ENCODE measurements around the gene HAUS3. TPM values are rescaled to one million over a fixed set of nuclear protein-coding genes. Genes with fewer than 3 reads are reported as not detected.

The HAUS3 gene
- total RNA-seq, 1 experiment from 2014 or later, result 18.0 TPM

DNA sequence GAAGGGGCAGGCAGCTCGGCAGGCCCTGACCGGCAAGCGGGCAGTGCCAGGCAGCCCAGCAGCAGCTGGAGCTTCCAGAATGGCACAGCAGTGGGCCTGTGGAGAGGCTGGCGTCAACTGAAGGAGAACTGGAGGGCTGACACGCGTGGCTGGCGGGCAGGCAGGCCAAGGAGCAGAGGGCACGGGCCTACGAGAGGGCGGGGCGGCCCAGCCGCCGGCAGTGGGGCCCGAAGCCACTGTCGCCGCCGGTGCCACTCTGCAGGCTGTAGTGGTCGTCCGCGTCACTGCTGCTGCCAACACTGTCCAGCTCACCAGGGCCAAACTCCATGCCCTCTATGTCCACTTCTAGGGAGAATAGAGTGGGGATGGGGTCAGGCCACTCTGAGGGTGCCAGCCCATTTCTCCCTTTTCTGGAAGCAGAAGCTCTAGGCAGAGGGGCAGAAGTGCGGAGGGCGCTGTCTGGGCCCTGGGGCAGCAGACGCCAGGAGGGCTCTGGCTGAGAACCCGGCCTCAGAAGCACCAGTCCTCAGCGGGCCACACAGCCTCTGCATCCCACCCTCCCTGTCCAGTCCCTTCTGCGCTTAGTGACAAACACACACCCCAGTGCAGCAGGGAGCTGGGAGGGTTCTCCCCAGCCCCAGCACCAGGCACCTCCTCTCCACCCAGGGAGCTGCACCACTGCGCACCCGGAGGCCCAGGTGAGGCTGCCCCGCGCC is 8.6 kb upstream of the HAUS3 start:
- no peak for TF ChIP-seq CTCF (conservative IDR thresholded peaks at IDR 0.05)
- no peak overlapping the region for H3K56ac ChIP-seq (ENCODE audit: insufficient read length, low read depth, low read length)
- no peak for DNase-seq
- no peak overlapping the region for H4K5ac ChIP-seq (ENCODE audit: insufficient read length, low read depth, low read length)
- H3K9ac ChIP-seq (ENCODE audit: extremely low read depth, insufficient read length, low read length), result no peak overlapping the region
- H3K4ac ChIP-seq (ENCODE audit: low read depth, low read length), result no peak overlapping the region
- H3K79me1 ChIP-seq (ENCODE audit: insufficient read depth, low read depth, low read length, poor library complexity, severe bottlenecking), result no peaks in the 10 kb centered on the region
- H3K27me3 ChIP-seq (ENCODE audit: insufficient read depth, low read length), result no peaks in the 10 kb centered on the region
- H4K8ac ChIP-seq (replicated peaks; ENCODE audit: insufficient read length, low read depth, low read length), result no peak overlapping the region
- H3K9me3 Mint-ChIP-seq, result peaks cover 0 to 2% of the 10 kb centered on the region in 2 experiments; a peak in 1 of 5 replicates
- H3K18ac ChIP-seq (ENCODE audit: insufficient read length, low read depth, low read length), result no peak overlapping the region
- no peak overlapping the region for H2AFZ ChIP-seq (ENCODE audit: low read length)
- H4K20me1 ChIP-seq (ENCODE audit: control insufficient read depth, insufficient read depth, insufficient read length), result no peaks in the 10 kb centered on the region
- H3K23me2 ChIP-seq (ENCODE audit: insufficient read length, low read depth, low read length, poor library complexity, severe bottlenecking), result no peaks in the 10 kb centered on the region
- no peak overlapping the region for H2AK5ac ChIP-seq (ENCODE audit: insufficient read length, low read length)
- H3K4me3 Mint-ChIP-seq, result no peak overlapping the region
- no peaks in the 10 kb centered on the region for H3K4me1 ChIP-seq (ENCODE audit: insufficient read depth, low read length)
- no peak overlapping the region for H3K27ac ChIP-seq (ENCODE audit: insufficient read length, low read depth, low read length)
- no peak overlapping the region for H2BK15ac ChIP-seq (ENCODE audit: low read depth, low read length)
- peaks cover 0 to 3% of the 10 kb centered on the region in 2 experiments; a peak in 2 of 4 replicates for H3K4me1 Mint-ChIP-seq
- no peaks in the 10 kb centered on the region for H3K27me3 Mint-ChIP-seq (ENCODE audit: low read depth)
- H3K79me2 ChIP-seq (ENCODE audit: insufficient read depth, low read length), result no peaks in the 10 kb centered on the region
- H3K27ac Mint-ChIP-seq, result no peak overlapping the region
- H2BK120ac ChIP-seq (ENCODE audit: low read depth, low read length, poor library complexity, severe bottlenecking), result no peak overlapping the region
- no peak overlapping the region for H4K91ac ChIP-seq (ENCODE audit: insufficient read length, low read depth, low read length)
- H3K23ac ChIP-seq (ENCODE audit: insufficient read length, low read depth, low read length), result no peak overlapping the region
- H2BK5ac ChIP-seq (ENCODE audit: insufficient read length, low read length), result no peak overlapping the region
- no peak overlapping the region for H2BK12ac ChIP-seq (ENCODE audit: insufficient read length, low read depth, low read length)
- H3K4me2 ChIP-seq (ENCODE audit: insufficient read depth, insufficient read length, low read length), result no peak overlapping the region
- no peak overlapping the region for H3T11ph ChIP-seq (ENCODE audit: low read length)
- H3K9me3 ChIP-seq (ENCODE audit: control insufficient read depth, low read depth, low read length), result no peaks in the 10 kb centered on the region
- WGBS (ENCODE audit: extremely low coverage, insufficient read length, low lambda C conversion rate), result no CpG with 5 or more reads among the region's 30 CpGs
- H3K36me3 Mint-ChIP-seq (ENCODE audit: insufficient read depth in 1 of 3, low read depth in 3 of 3), result peaks cover 5 to 18% (median 12%) of the 10 kb centered on the region in 3 experiments; a peak in 5 of 7 replicates
- no peak overlapping the region for H3K14ac ChIP-seq (ENCODE audit: insufficient read depth, low read length)
- H2BK20ac ChIP-seq (ENCODE audit: low read depth, low read length, poor library complexity, severe bottlenecking), result no peak overlapping the region
